Hematopoietic multipotent progenitor cell treated with erythropoietin and hydrocortisone succinate and interleukin-3 and kit ligand, for 8 days (in vitro differentiated cells): ENCODE results near the gene KLK14.

Source experiments
- DNase-seq: peaks from one replicate; pipeline ENCODE4 v3.0.0-alpha.2; 2015

KLK14 gene

DNA sequence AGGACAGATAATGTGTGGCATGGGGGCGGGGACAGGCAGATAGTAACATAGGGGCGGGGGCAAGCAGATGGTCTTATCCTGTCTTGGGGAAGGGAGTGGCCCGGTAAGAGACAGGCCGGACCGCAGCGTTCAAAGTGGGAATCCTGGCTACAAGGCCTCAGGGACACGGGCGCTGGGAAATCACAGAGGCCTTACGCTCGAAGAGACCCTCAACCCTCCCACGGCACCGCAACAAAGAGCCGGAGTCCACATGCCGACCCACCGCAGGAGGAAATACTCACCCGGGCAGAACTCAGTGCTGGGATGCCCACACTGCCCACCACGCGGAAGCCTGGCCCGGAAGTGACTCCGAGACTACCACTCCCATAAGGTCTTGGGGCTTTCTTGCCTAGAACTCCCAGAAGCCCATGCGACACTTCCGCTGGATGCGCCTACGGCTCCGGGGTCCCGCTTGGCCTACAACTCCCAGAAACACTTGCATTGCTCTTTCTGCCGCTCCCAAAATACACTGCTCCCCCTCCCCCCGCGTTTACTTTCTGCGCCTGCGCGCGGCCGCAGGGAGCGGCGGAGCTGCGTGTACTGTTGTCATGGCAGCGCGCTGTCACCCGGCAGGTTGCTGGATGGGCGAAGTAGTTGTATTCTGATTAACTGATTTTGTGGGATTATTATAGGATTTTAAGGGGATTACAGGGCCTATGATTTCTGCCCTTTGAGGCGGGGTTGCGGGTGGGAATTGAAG lies 25.5 kb upstream of the KLK14 start, which contains the start of gene CTU1:
CTU1 (minus strand) TSS at position 344 of the 739 bp plus-strand sequence. CDS start 3,840 bp downstream, outside the sequence.
- peak; percentile 100 for DNase-seq

DNA sequence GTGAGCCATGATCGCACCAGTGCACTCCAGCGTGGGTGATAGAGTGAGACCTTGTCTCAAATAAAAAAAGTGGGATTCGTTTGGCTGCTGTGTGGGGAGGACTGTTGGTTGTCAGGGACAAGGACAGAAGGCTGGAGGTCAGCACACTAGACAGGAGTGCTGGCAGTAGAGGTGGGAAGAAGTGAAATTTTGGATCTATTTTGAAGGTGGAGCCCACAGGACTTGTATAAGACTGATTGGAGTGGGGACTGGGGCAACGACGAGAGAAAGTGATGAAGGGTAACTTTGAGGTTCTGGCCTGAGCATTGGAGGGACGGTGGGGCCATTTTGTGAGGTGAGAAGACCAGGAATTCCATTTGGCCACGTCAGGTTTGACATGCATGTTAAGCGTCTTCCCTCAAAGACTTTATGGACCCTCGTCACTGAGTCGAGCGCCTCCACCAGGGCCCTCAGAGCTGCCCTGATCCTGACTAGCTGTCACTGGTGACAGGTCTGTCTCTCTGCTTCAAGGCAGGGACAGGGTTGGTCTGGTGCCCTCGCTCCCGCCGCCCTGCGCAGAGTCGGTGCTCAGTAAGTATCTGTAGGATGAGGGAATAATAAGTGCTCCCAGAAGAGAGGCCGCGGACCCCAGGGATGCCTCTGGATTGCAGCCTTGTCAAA lies 24.8 kb upstream of the KLK14 start:
- DNase-seq = no peak

DNA sequence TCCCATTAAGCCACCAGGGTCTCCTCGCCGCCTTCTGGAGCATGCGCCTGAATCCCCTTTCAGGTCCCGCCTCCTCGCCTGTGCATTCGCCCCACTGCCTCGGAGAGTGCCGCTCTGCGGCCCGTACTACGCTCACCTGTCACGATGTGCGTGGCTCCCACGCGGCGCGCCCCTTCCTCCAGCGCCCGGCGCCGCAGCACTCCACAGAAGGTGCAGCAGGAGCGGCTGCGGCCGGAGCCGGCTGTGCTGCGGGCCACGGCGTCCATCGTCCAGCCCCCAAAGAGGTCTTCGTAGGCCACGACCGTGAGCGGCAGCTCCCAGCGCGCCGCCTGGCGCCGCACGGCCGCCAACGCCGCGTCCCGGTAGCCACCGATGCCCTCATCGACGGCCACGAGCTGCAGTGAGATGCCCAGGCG lies 21.2 kb upstream of the KLK14 start:
- DNase-seq = no peak

DNA sequence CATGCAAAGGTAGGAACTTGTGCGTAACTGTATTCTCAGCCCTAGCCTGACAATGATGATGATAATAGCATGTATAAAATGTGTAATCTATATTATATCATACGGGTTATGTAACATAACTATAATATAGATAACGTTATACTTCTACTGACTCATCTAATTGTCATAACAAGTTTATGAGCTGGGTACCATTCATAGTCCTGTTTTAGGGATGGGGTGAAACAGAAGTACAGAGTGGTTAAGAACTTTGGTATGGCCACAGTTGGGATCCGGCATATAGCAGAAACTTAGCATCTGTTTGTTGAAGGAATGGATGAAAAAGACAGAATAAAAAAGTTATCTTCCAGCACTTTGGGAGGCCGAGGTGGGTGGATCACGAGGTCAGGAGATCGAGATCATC lies 20.3 kb upstream of the KLK14 start:
- no peak for DNase-seq

DNA sequence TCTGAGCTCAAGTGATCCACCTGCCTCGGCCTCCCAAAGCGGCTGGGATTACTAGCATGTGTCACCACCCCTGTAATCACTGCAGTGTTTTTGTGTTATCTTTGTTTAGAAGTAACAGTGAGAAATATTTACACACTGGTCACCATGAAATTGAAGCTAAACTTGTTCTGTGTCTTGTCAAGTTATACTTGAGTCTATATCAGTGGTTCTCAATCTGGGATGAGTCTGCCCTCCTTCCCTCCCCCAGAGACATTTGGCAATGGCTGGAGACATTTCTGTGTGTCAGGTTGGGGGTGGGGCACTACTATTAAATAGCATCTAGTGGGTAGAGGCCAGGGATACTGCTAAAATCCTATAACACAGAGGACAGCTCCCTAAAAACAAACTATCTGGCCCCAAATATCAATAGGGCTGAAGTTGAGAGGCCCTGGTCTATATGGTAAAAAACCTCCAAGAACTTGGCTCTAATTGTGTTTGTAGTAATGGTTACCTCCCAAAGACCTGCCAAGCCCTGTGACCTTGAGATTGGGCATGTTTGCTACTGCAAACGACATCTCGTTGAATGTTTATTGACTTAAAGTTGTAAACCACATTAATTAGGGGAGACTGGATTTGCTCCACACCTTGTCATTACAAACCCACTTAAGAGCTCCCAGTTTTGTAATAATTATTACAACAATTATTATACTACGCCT lies 18.6 kb upstream of the KLK14 start:
- no peak for DNase-seq

DNA sequence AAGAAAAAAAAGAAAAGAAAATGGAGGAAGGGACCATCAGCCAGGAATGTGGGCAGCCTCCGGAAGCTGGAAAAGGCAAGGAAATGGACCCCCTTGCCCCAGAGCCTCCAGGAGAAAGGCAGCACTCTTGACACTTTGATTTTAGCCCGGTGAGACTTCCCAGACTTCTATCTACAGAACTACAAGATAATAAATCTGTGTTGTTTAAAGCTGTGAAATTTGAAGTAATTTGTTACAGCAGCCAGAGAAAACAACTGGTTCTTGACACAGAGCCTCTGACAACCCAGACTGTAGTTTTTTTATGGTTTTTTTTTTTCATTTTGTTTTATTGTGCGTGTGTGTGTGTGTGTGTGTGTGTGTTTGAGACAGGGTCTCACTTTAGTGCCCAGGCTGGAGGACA lies 17.9 kb upstream of the KLK14 start:
- DNase-seq = no peak

DNA sequence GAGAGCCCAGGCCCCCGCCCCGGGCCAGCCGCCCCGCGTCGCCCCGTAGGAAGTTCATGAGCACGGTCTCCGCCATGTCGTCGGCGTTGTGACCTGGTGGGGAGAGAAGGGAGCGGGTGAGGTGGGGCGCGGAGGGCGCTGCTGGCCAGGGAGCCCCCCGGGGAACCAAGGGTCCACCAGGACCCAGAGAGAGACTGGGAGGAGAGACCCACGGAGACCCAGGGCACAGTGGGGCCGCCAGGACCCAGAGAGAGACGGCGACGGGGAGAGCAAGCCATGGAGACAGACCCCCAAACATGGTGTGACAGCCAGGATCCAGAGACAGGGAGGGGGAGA lies 16.3 kb upstream of the KLK14 start:
- DNase-seq = no peak

DNA sequence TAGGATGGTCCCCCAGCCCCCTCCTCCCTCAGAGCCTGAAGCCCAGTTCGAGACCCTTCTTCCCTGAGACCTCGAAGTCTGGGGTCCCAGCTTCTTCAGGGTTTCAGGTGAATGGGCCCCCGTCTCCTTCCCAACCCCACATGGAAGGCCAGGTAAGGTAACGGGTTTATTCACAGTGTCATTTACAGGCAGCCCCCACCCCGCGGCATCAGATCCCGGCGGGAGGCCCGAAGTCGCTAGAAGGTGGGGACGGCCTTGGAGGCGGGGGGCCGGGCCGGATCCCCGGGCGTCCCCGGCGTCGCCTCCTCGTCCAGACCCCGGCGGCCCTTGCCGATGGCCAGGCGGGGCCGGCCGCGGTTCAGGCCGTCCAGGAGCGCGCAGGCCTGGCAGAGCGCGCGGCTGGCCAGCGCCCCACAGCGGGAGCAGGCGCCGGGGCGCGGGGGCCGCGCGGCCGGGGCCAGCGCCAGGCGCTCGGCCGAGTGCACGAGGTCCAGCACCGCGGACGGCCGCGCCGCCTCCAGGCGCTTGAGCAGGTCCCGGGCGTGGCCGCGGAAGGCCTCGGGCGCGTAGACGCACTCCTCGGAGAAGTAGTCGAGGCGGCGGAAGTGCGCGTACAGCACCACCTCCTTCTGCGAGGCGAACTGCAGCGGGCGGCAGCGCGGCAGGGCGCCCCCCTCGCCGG lies 15.8 kb upstream of the KLK14 start:
- no peak for DNase-seq

DNA sequence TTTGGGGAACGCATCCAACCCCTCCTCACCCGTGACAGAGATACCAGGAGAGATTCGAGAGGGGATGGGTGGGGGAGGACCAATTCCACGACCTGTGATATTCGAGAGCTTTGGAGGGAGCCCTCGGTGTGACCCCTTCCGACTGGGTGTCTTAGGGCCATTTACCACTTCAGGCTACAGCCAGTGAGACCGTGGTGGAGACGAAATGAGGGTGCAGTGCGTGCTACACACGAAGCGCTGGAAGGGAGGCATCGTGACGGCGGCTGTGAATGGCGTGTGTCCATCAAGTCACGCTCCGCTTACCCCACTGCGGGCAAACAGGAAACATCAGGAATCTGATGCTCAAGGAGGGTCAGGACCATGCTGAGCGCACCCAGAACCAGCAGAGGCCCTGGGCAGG lies 15.1 kb upstream of the KLK14 start:
- no peak for DNase-seq

DNA sequence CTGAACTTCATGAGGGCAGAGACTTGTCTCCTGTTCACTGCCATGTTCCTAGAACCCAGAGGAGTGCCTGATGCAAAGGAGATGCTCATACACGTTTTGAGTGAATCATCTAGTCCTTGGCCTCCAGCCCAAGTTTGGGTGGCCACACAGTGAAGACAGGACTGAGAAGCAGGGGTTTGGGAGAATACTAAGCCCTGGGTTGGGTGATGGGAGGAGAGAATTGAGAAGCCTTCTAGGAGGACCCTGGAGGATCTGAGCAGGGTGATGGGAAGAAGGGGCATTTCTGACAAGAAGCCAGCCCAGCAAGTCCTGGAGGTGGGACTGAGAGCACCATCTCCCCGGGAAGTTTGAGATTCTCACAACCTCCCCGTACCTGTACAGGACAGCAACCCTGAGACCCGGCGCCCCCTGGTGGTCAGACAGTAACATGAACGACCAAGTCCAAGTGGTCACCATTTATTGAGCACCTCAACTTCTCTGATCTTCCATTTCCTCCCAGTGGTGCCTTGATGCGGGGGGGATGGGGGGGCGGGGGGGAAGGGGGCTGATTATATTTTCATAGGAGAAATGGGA lies 14.6 kb upstream of the KLK14 start:
- DNase-seq = peak; percentile 56

DNA sequence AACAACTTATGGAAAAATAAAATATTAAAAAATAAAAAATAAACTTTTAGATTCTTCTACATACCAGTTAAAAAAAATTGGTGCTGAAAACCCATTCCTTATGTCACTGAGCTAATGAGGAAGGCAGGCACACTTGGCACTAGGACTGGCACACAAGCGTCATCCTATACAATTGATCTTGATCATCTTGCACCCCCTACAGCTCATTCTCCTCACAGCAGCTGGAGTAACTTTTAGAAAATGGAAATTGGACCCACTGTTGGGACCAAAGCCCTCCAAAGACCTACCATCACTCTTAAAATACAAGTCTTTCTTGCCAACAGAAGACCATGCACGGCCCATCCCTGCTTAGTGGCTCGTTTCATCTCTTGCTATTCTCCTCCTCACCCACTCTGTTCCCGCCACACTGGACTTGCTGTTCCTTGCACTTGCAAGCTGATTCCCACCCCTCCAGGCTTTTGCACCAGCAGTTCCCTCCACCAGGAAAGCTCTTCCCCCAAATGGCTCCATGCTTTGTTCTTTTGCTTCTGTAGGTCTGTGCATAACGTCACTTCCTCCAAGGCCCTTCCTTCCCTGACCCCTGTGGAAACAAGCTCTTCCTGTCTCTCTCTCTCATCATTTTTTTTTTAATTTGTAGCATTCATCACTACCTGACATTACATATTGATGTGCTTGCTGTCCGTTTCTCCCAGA lies 13.9 kb upstream of the KLK14 start:
- peak; percentile 30 for DNase-seq

DNA sequence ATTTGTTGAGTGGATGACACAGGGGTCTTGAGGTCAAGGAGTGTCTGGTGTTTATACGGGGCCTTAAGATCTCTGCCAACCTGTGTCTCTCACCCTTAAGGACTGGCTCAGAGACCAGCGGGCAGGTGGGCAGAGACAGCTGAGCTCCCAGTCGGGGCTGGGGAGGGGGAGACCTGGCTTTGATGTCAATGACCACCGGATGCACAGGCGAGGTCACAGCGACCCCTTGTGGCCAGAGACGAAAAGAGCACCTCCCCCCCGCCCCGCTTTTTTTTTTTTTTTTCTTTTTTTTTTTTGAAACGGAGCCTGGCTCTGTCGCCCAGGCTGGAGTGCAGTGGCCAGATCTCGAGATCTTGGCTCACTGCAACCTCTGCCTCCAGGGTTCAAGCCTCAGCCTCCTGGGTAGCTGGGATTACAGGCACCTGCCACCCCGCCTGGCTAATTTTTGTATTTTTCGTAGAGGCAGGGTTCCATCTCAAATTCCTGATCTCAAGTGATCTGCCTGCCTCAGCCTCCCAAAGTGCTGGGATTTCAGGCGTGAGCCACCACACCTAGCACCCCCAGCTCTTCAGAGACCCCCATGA lies 12.1 kb upstream of the KLK14 start:
- DNase-seq = peak; percentile 25

DNA sequence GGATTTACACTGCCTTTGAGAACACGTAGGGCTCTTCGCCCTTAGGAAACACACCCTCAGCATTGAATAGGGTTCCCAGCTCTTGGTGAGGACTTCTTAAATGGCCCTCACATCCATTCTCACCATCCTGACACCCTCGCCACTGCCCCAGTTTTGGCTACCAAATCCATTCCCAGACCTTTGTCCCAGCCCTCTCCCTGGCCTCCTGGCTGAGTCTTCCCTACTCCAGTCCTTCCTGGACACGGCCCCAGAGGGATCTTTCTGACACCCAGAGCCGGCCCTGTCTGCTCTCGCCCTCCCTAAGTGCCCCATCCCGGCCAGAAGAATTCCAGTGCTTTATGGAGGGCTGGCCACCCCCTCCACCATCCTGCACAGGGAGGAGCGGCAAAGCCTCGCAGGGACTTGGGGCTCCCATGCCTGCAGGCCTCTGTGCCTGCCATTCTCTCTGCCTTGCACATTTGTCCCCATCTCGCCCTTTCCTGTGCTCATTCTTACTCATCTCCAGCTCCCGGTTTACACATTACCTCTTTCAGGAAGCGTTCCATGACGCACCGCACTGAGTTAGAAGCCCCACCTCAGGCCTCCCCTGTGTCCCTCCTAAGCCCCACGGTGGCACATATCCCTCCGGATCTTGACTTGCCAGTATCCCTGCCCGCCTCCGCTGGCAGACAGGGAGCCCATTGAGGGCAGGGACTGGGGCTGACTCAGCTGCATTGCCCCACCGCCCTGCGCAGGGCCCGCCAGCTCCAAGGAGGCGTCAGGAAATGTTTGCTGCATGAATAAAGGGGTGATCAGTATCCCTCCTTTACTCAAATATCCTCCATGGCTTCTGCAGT lies 11.0 kb upstream of the KLK14 start:
- no peak for DNase-seq

DNA sequence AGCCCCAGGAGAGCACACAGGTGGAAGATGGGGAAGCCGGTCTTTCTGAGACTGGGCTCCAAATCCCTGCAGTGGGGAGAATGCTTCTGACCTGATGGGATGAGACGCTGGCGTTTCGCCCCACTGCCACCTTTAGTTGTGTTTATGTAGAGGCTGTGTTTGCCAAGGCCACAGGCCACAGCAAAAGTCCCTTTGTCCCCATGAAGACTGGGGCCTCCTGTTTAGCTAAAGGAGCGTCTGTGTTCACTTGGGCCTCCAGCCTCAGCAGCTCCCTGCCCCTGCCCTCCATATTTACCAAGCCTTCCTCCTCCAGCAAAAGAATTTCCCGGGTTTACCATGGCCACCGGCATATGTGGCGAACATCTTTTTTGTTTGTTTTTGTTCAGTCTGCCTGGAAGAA lies 10.4 kb upstream of the KLK14 start:
- no peak for DNase-seq

DNA sequence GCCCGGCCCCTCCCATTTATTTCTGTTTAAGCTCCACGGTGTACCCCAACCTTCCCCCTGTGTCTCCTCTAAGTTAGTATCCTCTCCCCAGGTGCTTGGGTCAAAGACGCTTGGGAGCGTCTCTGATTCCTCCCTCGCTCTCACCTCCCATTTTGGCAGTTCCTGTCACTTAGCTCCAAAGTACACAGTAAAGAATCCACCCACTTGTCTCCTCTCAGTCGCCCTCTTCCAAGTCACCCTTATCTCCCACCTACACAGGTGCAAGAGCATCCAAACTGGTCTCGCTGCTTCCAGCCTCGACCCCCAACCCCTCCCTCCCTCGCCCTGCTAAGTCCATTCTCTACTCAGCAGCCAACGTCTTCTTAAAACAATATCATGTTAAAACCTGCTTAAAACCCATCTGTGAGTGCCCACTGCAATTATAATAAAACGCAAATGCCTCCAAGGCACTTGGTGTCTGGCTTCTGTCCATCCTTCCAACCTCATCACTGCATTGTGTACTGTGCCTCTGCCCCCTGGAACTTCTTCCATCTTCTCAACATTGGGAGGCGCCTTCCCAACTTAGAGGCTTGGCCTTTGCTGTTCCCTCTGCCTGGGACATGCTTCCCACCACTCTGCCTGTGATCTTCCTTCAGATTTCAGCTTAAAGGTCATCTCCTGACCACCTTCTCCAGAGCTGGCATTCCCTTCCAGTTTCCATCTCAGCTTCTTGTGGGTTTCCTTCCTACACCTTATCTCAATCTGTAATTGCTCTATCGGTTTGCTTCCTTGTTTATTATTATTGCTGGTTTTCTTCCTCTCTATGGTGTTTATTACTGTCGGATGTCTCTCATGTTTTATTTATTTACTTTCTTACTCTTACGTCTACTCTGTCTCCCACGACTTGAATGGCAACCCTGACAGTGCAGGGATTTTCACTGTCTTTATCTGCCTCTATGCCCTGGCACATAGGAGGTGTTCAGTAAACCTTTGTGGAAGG lies 9.5 kb upstream of the KLK14 start:
- no peak for DNase-seq

DNA sequence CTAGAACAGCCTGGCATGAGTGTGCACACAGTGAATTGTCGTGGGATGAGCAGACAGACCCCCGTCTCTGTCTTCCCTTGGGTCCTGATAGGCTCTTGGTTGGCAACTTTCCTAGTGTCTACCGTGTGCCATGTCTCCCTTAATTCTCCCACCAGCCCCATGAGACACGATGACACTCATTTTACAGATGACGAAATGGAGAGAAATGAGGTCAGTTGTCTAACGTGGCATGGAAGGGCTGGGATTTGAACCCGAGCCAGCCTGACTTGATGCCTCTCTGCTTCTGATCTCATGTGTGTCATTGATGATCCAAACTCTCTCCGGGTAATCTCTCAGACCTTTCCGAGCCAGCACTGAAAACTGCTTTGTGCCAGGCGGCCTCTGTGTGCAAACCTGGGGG lies 8.4 kb upstream of the KLK14 start:
- no peak for DNase-seq

DNA sequence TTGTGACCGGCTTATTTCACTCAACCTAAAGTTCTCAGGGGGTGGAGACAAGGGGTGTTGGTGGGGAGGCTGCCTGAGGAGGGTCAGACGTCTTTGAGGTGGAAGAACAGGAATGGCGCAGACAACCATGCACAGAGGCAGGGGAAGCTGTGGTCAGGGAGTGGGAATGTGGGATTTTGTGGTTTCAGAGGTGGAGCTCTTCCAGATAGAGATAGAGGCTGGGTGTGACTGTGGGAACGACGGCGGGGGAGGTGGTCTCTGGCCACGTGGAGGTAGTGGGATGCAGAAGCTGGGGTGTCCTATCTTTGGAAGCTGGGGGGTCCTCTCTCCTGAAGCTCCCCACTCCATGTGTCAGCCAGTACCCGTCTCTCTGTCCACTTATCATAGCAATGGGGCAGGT lies 7.8 kb upstream of the KLK14 start:
- no peak for DNase-seq

DNA sequence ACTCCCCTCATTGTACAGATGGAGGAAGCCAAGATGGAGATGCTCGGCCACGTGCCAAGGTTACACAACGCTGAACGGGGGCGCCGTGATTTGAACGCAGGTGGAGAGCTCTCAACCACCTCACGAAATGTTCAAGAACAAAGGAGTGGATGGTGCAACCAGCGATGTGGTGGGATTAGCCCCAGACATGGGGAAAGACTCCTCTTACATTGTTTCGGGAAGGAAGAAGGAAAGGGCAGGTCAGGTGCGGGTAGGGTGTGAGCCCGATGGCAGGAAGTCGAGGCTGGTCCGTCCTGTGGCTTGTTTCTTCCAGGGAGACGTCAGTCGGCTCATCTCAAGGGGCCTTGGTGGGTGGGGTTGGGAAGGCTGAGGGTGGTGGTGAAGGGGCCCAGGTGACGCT lies 7.1 kb upstream of the KLK14 start:
- no peak for DNase-seq

DNA sequence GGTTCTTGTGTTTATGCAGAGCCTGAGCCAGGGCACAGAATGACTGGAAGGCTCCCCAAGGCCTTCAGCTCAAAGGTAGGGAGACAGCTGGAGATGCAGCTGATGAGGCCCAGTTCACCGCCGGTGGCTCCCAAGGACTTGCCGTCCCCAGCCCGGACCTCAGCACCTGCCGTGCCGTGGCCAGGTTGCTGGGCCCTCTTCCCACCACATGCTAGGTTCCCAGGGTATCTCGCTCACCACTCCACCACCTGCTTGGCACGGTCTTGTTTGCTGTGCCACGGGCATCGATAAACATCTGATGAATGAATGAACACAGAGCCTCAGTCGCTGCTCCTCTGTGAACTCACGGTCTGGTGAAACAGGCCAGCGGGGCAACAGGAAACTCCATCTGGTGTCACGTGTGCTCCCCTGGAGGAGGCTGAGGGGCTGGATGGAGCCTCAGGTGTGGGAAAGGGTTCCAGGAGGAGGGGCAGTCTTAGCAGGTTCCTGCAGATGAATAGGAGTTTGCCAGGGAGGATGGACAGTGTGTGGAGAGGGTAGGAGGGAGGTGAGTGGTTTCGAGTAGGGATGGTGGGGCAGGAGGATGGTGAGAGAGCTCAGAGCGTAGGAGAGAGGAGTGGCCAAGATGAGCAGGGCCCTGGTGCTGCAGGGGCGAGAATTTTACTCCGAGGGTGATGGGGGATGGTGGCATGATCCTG lies 3.6 kb upstream of the KLK14 start:
- no peak for DNase-seq
